DMS153 treated with DMSO at 0.1 percent for 48 hours (cell line): ENCODE results near the gene DEFB108B.
"Not testable (repeated sequence)": the region's sequence is repeated elsewhere in the genome, so short reads cannot be mapped to it uniquely, and the experiment has no call there.

Experiments
- DNase-seq: peaks from one replicate; lab custom pipeline; 2025; ENCODE audit not compliant: unreplicated experiment; lab: John Stamatoyannopoulos, UW

Gene DEFB108B

DNA sequence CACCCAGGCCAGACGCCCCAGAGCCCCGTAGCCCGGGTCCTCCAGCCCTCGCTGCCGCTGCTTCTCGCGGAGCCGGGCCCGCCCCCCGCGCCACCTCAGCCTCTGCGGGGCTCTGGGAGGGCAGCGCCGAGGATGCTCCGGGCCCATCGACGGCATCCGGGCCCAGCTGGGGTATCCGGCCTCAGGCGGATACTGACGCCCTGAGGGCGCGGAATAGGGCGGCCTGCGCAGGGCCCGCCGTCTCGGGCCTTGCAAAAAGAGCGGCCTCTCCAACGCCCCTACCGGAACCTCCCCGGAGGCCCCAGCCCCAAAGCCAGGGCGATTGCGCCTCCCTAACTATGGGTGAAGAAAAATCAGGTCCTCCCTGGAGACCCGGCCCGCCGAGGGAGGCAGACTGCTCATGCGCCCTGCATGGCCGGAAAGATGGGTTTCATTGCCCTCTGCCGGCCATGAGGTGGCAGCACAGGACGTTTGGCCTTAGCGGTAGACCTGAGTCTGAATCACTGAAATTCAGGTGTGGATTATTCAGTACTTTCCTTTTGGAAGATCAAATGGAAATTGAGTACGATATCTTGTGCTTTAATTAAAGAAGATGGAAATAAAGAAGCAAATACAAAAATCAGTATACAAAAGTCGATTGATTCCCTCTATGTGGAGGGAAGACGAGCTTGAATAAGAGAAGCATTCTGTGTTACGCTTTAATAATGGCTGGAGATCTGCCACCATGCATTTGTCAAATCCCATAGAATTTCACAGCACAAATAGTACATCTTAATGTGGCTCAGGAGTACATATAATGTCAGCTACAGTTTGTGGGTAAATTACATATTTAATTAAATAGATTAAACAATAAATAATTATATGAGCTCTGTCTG, 19.3 kb upstream of the DEFB108B start:
- DNase-seq: peak; percentile 57

DNA sequence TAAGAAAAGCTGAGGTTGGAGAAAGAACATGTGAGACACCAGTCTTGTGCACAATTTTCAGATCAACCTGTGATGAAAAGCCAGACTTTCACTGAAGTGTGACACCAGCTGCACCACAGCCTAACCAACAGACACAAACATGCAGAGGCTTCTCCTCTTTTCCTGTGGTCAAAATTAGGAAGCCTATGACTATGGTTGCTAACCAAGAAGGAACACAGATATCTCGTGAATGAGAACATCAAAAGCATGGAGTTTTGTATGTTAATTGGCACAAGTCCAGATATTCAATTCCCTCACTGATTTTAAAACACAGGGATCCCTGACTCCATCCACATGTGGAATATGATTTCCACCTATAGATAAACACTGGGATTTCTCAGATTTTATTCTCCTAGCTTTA, 11.5 kb upstream of the DEFB108B start:
- not testable (repeated sequence) for DNase-seq

DNA sequence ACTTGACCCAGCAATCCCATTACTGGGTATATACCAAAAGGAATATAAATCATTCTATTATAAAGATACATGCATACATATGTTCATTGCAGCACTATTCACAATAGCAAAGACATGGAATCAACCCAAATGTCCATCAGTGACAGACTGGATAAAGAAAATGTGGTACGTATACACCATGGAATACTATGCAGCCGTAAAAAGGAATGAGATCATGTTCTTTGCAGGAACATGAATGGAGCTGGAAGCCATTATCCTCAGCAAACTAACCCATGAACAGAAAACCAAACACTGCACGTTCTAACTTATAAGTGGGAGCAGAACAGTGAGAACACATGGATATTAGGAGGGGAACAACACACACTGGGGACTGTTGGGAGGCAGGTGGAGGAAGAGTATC, 3.8 kb upstream of the DEFB108B start:
- DNase-seq: not testable (repeated sequence)

DNA sequence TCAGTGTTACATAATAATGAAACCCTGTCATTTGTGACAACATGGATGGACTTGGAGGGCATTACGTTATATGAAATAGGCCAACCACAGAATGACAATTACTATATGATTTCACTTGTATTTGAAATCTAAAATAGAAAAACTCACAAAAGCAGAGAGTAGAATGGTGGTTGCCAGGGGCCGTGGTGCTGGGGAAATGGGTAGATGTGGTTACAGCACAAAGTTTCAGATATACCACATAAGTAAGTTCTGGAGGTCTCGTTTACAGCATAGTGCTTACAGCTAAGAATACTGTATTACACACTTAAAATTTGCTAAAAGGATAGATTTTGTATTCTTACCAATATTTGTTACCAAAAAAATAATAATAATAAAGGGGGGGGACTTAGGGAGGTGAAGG, 3.3 kb upstream of the DEFB108B start:
- not testable (repeated sequence) for DNase-seq

DNA sequence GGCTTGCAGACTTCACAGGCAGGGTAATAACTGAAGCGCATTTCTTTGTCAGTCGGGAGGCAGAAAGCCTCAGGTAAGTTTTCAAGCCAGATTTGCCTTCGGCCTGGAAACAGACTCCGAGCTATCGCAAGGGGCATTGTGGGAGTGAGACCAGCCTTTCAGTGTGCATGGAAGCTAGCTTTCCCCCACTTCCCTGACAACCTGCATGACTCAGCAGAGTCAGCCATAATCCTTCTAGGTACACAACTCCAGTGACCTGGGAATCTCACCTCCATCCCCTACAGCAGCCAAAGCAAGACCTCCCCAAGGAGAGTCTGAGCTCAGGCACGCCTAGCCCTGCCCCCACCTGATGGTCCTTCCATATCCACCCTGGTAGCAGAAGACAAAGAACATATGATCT, 9.7 kb downstream of the DEFB108B start:
- not testable (repeated sequence) for DNase-seq

DNA sequence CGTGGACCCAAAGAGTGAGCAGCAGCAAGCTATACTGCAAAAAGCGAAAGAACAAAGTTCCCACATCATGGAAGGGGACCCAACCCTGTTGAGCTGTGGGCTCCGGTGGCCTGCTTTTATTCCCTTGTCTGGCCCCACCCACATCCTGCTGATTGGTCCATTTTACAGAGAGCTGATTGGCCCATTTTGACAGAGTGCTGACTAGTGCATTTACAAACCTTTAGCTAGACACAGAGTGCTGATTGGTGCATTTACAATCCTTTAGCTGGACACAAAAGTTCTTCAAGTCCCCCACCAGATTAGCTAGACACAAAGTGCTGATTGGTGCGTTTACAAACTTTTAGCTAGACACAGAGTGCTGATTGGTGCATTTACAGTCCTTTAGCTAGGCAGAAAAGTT, 10.4 kb downstream of the DEFB108B start:
- DNase-seq: not testable (repeated sequence)

DNA sequence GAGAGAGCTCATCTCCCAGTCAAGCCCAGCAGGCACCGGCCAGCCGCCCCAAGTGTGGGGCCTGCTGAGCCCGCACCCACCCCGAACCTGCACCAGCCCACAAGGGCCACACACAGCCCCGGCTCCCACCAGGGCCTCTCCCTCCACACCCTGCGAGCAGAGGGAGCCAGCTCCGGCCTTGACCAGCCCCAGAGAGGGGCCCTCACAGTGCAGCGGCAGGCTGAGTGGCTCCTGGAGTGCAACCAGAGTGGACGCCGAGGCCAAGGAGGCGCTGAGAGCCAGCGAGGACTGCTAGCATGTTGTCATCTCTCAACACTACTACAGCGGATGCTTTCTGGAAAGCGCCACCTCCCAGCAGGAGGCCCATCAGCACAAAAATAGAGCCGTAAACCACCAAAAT, 10.9 kb downstream of the DEFB108B start:
- no peak for DNase-seq

DNA sequence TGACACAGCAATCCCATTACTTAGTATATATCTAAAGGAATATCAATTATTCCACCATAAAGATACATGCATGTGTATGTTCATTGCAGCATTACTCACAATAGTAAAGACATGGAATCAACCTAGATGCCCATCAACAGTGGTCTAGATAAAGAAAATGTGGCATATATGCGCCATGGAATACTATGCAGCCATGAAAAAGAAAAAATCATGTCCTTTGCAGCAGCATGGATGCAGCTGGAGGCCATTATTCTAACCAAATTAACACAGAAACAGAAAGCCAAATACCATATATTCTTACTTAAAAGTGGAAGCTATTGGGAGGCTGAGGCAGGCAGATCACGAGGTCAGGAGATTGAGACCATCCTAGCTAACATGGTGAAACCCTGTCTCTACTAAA, 20.9 kb downstream of the DEFB108B start:
- not testable (repeated sequence) for DNase-seq

DNA sequence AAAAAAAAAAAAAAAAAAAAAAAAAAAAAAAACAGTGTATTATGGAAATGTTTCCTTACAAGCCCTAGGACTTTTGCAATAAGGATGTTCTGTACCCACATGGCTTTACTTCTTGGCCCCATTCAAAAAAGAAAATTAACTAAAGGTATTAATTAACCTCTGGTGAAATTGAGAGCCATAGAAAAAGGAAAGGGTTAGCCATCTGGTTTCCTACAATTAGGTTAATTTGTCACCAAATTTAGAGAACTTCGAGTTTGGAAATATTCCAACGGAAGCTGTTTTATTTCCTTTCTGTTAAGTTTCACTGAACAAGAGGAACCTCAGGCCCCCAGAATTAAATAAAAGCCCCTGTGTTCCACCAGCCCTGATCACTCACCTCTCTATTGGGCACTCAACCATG, 22.9 kb downstream of the DEFB108B start:
- not testable (repeated sequence) for DNase-seq

DNA sequence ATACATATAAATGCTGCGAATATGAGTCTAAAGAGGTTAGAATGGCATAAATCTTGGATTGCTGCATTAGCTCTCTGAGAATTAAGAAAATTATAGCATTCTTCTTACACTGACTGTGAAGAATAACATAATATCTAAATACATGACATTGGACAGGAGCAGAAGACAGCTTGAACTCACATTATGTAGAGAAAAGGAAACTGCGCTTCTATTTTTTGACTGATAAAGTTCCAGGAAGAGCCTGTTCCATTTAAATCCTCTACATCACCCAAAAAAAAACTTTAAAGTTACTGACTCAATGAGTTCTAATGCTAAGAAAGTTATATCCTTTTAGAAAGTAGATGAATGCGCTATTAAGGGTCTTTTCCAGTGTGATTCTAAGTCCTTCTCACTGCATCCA, 27.8 kb downstream of the DEFB108B start:
- not testable (repeated sequence) for DNase-seq

DNA sequence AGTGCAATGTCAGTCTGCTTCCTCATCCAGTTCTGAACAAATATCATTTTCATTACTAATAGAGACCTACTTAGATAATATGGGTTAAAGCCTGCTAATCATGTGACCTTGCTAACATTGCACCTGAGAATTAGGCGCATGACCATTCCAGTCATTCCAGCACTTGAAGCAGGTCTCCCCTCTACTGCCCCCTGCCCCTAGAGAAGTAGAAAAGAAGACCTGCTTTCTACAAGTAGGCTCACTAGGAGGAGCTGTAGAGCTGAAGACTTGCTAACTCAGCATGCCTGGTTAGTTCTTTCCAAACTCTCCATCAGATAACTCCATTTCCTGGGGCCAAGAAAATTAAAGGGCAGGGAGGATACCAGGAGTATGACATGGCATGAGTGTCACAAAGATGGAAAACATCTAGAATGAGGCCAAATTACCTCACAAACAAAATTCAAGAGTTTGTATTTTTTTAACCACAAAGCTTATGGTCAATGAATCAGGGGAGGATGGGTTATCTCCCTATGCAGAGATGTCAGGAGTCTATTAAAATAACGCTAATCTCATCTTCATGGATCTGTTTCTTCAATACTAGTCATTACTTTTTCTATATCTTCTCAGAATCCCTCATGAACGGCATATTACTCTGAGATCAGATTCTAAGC, 31.1 kb downstream of the DEFB108B start:
- DNase-seq: not testable (repeated sequence)

DNA sequence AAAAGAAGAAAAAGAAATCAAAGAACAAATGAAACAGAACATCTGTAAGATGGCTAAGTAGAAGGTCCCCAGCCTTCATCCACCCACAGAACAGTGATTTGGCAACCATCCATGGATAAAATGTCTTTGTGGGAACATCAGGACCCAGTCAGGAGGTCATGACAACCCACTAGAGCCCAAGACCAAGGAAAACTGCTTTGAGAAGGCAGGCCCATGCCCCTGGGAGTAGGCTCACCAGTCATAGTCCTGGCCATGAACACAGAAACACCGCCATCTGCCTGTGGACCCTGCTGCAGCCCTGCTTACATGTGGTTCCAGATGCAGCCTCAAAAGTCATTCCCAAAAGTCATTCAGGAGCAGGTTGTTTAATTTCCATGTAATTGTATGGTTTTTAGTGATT, 34.2 kb downstream of the DEFB108B start:
- not testable (repeated sequence) for DNase-seq

DNA sequence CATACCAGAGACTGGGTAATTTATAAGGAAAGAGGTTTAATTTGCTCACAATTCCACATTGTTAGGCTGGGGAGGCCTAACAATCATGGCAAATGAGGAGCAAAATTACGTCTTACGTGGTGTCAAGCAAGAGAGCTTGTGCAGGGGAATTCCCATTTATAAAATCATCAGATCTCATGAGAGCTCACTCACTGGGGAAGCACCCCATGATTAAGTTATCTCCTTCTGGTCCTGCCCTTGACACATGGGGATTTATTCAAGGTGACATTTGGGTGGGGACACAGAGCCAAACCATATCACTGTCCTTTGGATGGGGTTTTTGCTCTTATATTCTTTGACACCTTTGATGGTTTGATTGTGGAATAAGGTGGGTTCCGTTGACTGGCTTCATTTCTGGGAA, 36.9 kb downstream of the DEFB108B start:
- DNase-seq: not testable (repeated sequence)

DNA sequence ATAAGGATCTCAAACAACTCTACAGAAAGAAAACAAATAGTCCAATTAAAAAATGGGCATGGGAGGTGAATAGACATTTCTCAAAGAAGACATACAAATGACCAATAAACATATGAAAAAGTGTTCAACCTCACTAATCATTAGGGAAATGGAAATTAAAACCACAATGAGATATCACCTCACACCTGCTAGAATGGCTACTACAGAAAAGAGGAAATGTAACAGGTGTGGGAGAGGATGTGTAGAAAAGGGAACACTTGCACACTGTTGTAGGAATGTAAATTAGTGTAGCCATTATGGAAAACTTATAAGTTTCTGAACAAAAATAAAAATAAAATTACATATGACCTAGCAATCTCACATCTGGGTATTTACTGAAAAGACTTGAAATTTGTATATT, 37.7 kb downstream of the DEFB108B start:
- DNase-seq: not testable (repeated sequence)

DNA sequence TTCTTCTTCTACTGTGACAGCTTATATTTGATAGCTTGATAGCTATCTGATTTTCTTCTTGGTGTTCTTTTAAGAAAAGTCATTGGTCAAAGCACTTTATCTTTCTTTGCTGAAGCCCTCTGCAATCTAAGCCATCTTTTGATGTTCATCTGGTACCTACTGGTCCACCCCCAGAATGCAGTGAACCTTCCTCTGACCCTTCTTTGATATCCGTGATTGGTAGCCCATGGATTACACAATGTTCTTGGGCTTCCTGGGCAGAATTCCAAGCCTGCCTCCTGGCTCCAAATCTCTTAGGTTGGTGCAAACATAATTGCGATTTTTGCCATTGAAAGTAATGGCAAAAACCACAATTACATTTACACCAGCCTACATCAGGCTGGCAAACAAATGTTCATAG, 43.3 kb downstream of the DEFB108B start:
- not testable (repeated sequence) for DNase-seq

DNA sequence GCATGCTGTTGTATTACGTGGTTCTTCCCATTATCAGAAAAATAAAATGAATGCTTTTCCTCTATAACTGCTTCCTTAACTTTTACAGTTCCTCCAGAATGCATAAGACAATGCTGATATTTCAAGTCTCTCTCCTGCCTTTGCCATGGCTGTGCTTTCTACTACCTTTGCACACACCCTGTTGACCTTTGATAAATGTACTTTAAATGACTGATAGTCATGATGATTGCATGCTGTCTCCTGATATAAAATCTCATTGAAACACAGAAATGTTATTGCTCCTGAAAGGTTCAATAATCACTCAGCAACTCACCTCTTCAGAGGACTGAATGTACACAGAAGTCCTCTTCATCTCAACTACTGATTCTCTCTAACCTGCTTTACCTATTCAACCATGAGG, 45.1 kb downstream of the DEFB108B start, which contains the start of gene DEFB131B:
Gene DEFB131B (plus strand): TSS at position 395 of the 400 bp plus-strand sequence. CDS start 0 bp downstream, at position 395.
- DNase-seq: not testable (repeated sequence)

DNA sequence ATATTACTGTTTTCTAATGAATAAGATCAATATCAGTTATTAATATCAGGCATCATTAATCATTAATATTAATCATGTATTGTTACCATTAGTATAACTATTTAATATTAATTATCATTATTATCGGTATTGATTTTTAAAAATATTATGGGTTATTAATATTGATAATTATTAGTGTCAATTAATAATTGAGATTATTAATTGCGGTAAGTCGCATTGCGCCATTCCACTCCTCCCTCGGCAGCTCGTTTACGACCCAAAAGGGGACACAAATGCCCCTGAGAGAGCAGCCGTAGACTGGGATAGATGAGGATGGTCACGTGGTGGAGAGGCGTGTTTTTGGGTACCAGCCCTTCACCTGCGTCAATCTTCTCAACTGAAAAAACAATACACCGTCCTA, 52.8 kb downstream of the DEFB108B start:
- not testable (repeated sequence) for DNase-seq
